ENCODE results near the gene SIM1. TPM values are rescaled to one million over a fixed set of nuclear protein-coding genes. Genes with fewer than 3 reads are reported as not detected.

Gene SIM1
- total RNA-seq, 1 experiment from 2014 or later, result not detected

GRCh38 chr6:100415768-100416167 is 49.0 kb downstream of the SIM1 start:
- ATAC-seq, result no peak
- DNase-seq, result no peak
- no peak for TF ChIP-seq EZH2 (IDR thresholded peaks at IDR 0.05; ENCODE audit: low read length, unreplicated experiment)
- TF ChIP-seq EZH2phosphoT487 (IDR thresholded peaks at IDR 0.05; ENCODE audit: borderline replicate concordance, low read length), result no peak
- no peak for TF ChIP-seq CTCF (conservative IDR thresholded peaks at IDR 0.05; ENCODE audit: low read depth, low read length)

GRCh38 chr6:100412872-100413271 is 51.8 kb downstream of the SIM1 start:
- Histone ChIP-seq H3F3A (ENCODE audit: low read length, unreplicated experiment) (no peaks in the 10 kb centered on the region), H3K4me2 (ENCODE audit: low read length) (no peak overlapping the region), H3K4me3 (ENCODE audit: low read length) (no peak overlapping the region), H3K79me2 (ENCODE audit: low read length) (no peaks in the 10 kb centered on the region), H3K9me3 (ENCODE audit: low read length) (no peaks in the 10 kb centered on the region), H4K20me1 (ENCODE audit: low read length) (no peaks in the 10 kb centered on the region), H3K27ac (ENCODE audit: low read length) (no peak overlapping the region), H3K9ac (ENCODE audit: low read length) (no peak overlapping the region), H3K36me3 (ENCODE audit: low read depth, low read length) (no peaks in the 10 kb centered on the region), H3K4me1 (ENCODE audit: insufficient read depth, low read length) (no peaks in the 10 kb centered on the region), H2AFZ (ENCODE audit: low read length) (no peak overlapping the region), H3K9me2 (replicated peaks; ENCODE audit: low read length) (no peaks in the 10 kb centered on the region), H3K27me3 (ENCODE audit: low read length) (no peaks in the 10 kb centered on the region)
- POLR2A ChIA-PET (ENCODE audit: unreplicated experiment), result no interaction called here
- no peak for TF ChIP-seq CTCF (conservative IDR thresholded peaks at IDR 0.05; ENCODE audit: low read depth, low read length)
- TF ChIP-seq EZH2 (IDR thresholded peaks at IDR 0.05; ENCODE audit: low read length, unreplicated experiment), result no peak
- TF ChIP-seq EZH2phosphoT487 (IDR thresholded peaks at IDR 0.05; ENCODE audit: borderline replicate concordance, low read length), result no peak
- DNase-seq, result no peak
- BruUV-seq (replicated peaks), result no TSS peak
- no peak for ATAC-seq
- intact Hi-C loops (cut with micrococcal nuclease), result no loop called here
- CTCF ChIA-PET, result no interaction called here

More at GRCh38 chr6:100415768-100416167, 49.0 kb downstream of the SIM1 start:
- BruUV-seq (replicated peaks), result no TSS peak
- Histone ChIP-seq H3K27ac (ENCODE audit: low read length) (no peak overlapping the region), H3K9me3 (ENCODE audit: low read length) (no peaks in the 10 kb centered on the region), H3K27me3 (ENCODE audit: low read length) (no peaks in the 10 kb centered on the region), H3K4me3 (ENCODE audit: low read length) (no peak overlapping the region), H3K4me2 (ENCODE audit: low read length) (no peak overlapping the region), H3K36me3 (ENCODE audit: low read depth, low read length) (no peaks in the 10 kb centered on the region), H3K9me2 (replicated peaks; ENCODE audit: low read length) (no peaks in the 10 kb centered on the region), H3K79me2 (ENCODE audit: low read length) (no peaks in the 10 kb centered on the region), H3F3A (ENCODE audit: low read length, unreplicated experiment) (no peaks in the 10 kb centered on the region), H3K9ac (ENCODE audit: low read length) (no peak overlapping the region), H2AFZ (ENCODE audit: low read length) (no peak overlapping the region), H3K4me1 (ENCODE audit: insufficient read depth, low read length) (no peaks in the 10 kb centered on the region), H4K20me1 (ENCODE audit: low read length) (no peaks in the 10 kb centered on the region)
- intact Hi-C loops (cut with micrococcal nuclease), result no loop called here
- ChIA-PET POLR2A (ENCODE audit: unreplicated experiment) (no interaction called here), CTCF (no interaction called here)

DNA sequence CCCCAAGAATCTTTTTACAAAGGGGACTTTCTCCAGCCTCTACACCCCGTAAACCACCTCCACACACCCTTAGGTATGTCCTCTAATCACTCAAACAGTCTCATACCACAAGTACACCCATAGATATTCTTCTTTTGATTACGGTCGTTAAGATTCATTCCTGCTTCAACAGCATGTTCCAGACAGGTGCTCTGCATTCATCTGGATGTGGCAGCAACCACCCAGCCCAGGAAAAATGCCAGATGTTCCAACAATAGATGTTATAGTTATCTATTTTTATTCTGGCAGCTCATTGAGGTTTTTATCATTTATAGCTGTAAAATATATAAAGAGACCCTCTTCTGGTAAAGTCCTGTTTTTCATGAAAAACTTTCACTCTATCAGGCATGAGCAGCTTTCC is 60.7 kb downstream of the SIM1 start:
- Histone ChIP-seq H3K9me2 (replicated peaks; ENCODE audit: low read length) (no peaks in the 10 kb centered on the region), H4K20me1 (ENCODE audit: low read length) (no peaks in the 10 kb centered on the region), H3K36me3 (ENCODE audit: low read depth, low read length) (no peaks in the 10 kb centered on the region), H2AFZ (ENCODE audit: low read length) (no peak overlapping the region), H3K4me3 (ENCODE audit: low read length) (no peak overlapping the region), H3K4me2 (ENCODE audit: low read length) (no peak overlapping the region), H3K9me3 (ENCODE audit: low read length) (no peaks in the 10 kb centered on the region), H3F3A (ENCODE audit: low read length, unreplicated experiment) (no peaks in the 10 kb centered on the region), H3K27ac (ENCODE audit: low read length) (no peak overlapping the region), H3K4me1 (ENCODE audit: insufficient read depth, low read length) (no peaks in the 10 kb centered on the region), H3K27me3 (ENCODE audit: low read length) (no peaks in the 10 kb centered on the region), H3K9ac (ENCODE audit: low read length) (no peak overlapping the region), H3K79me2 (ENCODE audit: low read length) (no peaks in the 10 kb centered on the region)
- TF ChIP-seq EZH2phosphoT487 (IDR thresholded peaks at IDR 0.05; ENCODE audit: borderline replicate concordance, low read length), result no peak
- no peak for TF ChIP-seq EZH2 (IDR thresholded peaks at IDR 0.05; ENCODE audit: low read length, unreplicated experiment)
- no peak for TF ChIP-seq CTCF (conservative IDR thresholded peaks at IDR 0.05; ENCODE audit: low read depth, low read length)
- ATAC-seq, result no peak
- BruUV-seq (replicated peaks), result no TSS peak
- intact Hi-C loops (cut with micrococcal nuclease), result no loop called here
- POLR2A ChIA-PET (ENCODE audit: unreplicated experiment), result no interaction called here
- DNase-seq, result no peak
- CTCF ChIA-PET, result no interaction called here

Measured in PC-3 (cell line).